NCI-H187 treated with DMSO at 0.1 percent for 48 hours (cell line): Measurements from ENCODE around the gene GINS1.
"Not testable (repeated sequence)": the region's sequence is repeated elsewhere in the genome, so short reads cannot be mapped to it uniquely, and the experiment has no call there.

Source experiments
- DNase-seq: peaks from one replicate; lab custom pipeline; 2025; lab: John Stamatoyannopoulos, UW

GINS1 gene

DNA sequence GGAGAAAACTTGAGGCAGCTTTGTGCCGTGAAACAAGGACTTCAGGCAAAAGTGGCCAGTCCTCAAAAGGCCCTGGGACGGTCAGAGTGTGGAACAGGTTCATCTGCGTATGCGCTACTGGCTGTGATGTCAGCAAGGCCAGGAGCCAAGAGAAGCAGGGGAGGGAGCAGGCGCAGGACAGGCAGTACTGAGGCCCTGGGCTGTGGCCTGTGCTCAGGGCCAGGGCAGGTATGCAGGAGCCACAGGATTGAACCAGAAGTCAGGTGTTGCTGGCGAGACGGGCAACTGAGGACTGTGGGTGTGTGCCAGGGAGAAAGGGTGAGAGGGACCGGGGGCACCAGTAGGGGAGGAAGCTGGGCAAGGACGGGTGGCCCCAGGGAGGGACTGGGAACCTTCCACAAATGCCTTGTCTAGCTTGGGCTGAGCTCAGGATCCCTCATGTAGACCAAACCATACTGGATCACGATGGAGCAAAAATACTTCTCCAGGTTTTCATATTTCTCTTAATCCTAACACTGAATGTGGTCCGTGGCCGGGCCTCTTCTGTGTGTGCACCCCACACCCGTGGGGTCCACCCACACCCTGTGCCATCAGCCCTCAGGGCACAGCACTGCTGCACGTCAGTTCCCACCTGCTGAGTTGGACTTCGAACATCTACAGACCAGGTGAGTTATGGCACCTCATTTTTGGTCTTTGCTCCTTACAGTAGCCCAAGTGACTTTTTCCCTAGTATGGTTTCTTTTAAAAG, 46.9 kb downstream of the GINS1 start:
- no peak for DNase-seq

DNA sequence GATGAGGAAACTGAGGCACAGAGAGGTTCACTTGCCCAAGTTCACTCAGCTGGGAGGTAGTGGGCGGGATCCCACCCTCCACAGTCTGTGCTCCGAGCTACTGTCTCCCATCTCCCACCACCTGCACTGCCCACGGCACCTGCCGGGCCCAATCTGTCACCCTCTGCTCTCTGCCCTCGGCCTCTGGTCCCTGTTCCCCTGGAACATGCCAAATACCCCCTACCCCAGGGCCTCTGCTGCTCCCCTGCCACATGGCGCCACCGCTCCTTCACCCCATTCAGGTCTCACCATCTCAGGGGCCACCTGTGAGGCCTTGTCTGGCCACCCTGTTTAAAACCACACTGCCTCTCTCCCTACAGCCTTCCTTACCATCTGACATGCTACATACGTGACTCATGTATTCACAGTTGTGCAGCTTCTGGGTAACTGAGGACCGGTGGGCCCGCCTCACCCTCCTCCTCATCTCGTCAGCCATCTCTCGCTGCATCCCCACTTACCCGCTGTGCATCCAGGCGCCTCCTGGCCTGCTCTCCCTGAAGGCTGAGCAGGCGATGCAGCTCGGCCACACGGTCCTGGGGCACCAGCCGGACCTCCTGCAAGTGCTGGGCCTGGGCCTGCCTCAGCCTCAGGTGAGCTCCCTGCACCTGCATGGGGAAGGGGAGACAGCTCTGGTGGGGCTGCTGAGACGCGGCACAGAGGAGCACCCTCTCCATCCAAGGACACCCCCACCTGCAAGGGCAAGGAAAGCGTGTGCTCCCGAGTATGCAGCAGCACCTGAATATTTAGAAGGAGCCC, 50.6 kb downstream of the GINS1 start:
- DNase-seq: no peak

DNA sequence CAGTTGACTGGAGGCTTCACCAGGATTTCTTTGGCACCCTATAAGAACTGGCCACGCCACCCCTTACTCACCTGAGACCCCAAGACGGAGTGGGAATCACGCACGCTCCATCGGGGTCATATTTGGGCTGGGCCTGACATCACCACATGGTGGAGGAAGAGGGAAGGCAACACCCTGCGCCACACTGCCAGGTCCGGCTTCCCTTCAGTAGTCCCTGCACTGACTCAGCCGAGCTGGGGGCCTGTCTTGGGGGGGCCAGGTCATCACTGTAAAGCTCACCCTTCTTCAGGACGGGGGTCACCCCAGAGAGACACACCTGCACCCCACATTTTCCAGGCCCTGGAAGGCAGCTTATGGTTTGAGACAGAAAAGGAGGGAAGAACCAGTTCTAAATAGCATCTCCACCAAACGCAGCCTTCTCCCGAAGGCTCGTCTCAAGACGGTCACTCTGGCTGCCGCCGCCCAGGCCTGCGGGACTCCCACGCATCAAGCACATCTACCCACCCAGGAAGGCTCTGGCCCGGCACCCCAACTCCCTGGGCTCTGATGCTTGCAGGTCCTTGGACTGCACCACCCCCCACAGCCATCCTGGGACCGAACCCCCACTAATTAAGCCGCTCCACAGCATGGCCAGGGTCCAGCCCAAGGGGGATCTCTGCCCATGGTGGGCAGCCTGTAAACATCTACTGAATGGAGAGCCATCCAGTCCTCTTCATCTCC, 51.8 kb downstream of the GINS1 start:
- no peak for DNase-seq

DNA sequence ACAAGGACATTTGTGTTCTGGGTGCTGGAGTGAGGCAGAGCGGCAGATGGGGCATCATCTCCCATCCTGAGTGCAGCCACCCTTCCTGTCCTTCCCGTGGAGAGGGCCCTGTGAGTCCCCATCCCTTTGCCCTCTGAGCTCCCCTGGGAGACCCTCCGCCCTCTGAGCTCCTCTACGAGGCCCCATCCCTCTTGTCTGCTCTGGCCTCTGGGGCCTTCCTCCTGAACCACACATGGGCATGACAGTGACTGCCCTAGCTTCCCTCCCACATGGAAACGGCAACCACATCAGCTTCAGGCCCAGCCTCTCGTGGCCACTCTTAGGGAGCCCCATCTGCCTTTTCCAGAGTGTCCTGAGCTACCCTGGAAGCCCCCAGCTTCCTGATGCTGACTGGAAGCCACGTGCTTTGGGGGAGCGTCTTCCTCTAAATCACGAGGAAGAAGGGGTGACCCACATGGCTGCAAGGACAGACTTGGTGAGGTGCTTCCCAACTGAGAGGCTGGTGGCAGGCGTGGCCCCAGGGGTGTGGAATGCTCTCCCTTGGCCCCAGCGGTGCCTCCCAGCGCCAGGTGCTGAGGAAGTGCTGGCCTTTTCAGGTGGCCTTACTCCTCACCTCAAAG, 52.6 kb downstream of the GINS1 start:
- DNase-seq: no peak

DNA sequence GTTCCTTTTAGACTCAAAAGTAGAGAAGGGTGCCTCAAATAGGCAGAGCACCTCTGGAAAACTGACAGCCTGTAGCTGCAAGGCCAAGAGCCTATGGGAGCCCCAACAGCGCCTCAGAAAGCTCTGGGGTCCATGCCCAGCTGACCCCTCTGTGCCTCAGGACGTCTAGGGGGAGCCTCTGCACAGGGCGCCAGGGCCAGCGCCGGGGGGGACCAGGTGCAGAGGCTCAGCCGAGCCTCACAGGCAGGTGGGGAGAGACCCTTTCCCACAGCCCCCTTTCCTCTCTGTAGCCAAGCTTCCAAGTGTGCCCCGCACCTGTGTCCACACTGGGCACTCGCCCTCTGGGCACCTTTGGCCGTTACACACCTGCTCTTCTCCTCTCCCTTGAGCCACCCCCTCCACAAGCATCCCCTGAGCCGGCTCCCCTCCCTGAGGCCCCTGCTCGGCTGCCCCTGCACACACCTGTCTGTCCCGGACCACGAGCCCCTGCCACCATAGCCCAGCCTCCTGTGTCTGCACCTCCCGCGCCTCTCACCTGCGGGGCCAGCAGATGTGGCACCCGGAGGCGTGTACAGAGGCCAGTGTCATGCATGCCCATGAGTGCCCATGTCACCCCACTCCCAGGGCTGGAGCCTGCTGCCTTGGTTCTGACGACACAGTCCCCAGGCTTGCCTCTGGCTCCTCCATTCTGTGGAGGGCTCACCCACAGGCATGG, 53.2 kb downstream of the GINS1 start:
- DNase-seq: no peak

DNA sequence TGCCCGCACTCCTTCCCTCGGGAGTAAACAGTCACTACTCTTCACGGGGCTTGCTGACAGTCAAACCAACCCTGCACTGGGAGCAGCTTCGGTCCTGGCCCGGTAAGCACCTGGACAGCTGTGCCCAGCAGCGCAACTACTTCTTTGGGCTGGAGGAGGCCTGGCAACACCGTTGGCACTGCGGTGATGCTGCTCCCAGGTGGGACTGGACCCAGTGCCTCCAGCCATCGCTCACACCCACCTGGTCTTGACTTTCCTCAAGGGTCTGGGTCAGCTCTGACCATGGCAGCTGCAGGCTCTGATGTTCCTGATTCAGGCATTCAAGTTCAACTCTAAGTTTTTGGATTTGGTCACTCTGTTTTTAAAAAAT, 53.8 kb downstream of the GINS1 start:
- DNase-seq: no peak

GRCh38 chr20:25461786-25462545, 54.5 kb downstream of the GINS1 start:
- DNase-seq: no peak

GRCh38 chr20:25464501-25465242, 57.2 kb downstream of the GINS1 start:
- no peak for DNase-seq

DNA sequence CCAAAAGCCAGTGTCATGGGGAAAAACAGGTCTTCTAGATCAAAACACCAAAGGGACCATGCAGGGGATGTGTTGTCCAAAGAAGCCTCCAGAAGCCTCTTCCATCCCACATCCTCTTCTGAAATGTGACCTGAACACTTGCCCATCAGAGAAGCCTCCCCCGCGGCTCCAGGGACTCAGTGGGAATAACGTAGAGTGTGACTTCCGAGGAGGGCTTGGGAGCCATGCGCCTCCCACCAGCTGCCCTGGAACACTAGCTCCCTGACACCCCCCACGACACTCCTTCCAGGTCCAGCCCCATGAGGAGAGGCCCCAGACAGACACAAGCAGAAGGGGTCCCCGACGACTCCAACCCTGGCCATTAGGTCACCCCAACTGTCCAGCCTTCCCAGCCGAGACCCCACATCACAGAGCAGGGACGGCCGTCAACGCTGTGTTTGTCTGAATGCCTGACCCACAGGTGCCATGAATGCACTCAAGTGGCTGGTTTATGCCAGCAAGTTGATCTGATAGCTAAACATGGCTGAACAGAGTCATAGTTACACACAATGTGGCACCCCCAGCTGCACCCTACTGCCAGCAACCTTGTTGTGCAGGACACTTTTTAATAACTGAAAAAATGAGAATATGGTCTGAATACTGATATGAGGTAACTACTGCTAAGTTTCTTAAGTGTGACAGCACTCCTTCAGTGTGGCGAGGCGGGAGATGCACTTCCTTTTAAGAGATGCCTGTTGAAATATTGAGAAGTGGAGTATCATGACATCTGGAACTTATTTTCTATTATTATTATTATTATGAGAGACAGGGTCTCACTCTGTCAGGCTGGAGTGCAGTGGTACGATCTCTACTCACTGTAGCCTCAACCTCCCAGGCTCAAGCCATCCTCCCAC, 58.0 kb downstream of the GINS1 start:
- DNase-seq: no peak

DNA sequence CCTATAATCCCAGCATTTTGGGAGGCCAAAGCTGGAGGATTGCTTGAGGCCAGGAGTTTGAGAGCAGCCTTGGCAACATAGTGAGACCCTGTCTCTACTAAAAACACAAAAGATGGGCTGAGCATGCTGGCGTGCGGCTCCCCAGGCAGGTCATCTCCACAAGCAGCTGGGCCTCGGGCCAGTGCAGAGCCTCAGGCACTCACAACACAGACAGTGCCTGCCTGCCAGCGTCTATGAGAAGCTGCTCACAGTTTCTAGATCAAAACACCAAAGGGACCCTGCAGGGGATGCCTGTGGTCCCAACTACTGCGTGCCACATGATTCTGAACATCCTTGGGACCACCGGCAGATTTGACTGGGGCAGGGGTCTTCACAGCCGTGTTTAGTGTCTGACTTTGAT, 59.4 kb downstream of the GINS1 start:
- no peak for DNase-seq

DNA sequence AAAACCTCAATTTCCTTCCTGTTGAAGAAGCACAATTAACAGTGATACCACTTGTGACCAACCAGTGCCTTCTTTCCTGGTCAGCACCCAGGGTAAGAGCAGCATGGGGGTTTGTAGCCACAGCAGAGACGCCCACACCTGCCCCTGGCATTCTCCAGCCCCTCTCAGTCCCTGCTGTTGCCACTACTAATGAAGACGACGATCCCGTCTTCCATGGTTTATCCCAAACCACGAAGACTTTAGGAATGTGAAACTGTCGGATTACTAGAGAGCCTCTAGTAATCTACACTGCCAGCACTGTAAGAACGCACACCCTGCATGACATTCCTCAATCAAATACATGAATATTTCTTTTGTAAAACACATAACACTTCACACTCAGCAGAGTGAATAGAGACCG, 60.0 kb downstream of the GINS1 start:
- no peak for DNase-seq

DNA sequence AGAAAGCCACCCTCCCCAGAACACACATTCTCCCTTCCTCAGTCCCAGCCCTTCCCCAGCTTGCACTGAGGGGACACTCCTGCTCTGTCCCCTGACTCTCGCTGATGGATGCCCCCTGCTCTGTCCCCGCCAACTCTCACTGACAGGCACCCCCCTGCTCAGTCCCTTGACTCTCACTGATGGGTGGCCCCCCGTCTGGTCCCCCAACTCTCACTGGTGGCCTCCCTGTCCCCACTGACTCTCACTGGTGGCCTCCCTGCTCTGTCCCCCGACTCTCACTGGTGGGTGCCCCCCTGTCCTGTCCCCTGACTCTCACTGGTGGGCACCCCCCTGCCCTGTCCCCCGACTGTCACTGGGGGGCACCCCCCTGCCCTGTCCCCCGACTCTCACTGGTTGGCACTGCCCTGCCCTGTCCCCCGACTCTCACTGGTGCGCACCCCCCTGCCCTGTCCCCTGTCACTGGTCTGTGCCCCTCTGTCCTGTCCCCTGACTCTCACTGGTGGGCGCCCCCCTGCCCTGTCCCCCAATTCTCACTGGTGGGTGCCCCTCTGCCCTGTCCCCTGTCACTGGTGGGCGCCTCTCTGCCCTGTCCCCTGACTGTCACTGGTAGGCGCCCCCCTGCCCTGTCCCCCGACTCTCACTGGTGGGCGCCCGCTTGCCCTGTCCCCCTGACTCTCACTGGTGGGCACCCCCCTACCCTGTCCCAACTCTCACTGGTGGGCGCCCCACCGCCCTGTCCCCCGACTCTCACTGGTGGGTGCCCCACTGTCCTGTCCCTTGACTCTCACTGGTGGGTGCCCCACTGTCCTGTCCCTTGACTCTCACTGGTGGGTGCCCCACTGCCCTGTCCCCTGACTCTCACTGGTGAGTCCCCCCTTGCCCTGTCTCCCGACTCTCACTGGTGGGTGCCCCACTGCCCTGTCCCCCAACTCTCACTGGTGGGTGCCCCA, 60.9 kb downstream of the GINS1 start:
- DNase-seq: no peak

GRCh38 chr20:25469558-25469957, 62.1 kb downstream of the GINS1 start:
- DNase-seq: no peak

GRCh38 chr20:25470045-25470444, 62.6 kb downstream of the GINS1 start:
- no peak for DNase-seq

- no peak for DNase-seq
Observed at GRCh38 chr20:25471020-25471419, 63.5 kb downstream of the GINS1 start.

DNA sequence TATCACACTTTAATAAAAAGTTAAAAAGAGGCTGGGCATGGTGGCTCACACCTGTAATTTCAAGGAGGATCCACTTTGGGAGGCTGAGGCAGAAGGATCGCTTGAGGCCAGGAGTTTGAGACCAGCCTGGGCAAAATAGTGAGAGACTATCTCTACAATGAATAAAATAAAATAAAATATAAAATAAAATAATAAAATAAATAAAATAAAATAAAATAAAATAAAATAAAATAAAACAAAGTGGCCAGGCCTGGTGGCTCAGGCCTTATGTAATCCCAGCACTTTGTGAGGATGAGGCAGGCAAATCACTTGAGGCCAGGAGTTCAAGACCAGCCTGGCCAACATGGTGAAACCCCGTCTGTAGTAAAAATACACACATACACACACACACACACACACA, 65.8 kb downstream of the GINS1 start:
- DNase-seq: not testable (repeated sequence)

- no peak for DNase-seq
Observed at GRCh38 chr20:25476106-25477013, 68.9 kb downstream of the GINS1 start.
